Activated CD8-positive, alpha-beta T cell treated with anti-CD3 and anti-CD28 coated beads for 36 hours (primary cell): Measurements from ENCODE around the gene ALDH1A3. TPM values are rescaled to one million over a fixed set of nuclear protein-coding genes. Genes with fewer than 3 reads are reported as not detected.

ENCODE experiments used
- ATAC-seq: fragments of 200-7000 bp; cut with Tn5 transposase; one replicate; pipeline ENCODE4 v1.10.0; 2021; ENCODE audit warnings: mild to moderate bottlenecking, moderate library complexity
- CTCF ChIA-PET: fragments of 350-600 bp; sonication (Branson Sonifier 250); formaldehyde crosslinking; loops from one replicate; lab custom pipeline; 2021; ENCODE audit warnings: antibody characterized with exemption; lab: Charles Lee
- POLR2A ChIA-PET: fragments of 350-600 bp; sonication (Branson Sonifier 250); formaldehyde crosslinking; loops from one replicate; lab custom pipeline; 2021; ENCODE audit warnings: antibody characterized with exemption; lab: Charles Lee
- DNase-seq: peaks from one replicate; pipeline ENCODE4 v3.0.0-alpha.2; 2020
- H3K27ac Mint-ChIP-seq: one replicate; pipeline ENCODE4 v1.8.0; 2021; ENCODE audit warnings: mild to moderate bottlenecking, mixed read lengths
- H3K27me3 Mint-ChIP-seq: one replicate; pipeline ENCODE4 v1.8.0; 2021; ENCODE audit warnings: mixed read lengths
- H3K36me3 Mint-ChIP-seq: one replicate; pipeline ENCODE4 v1.8.0; 2021; ENCODE audit warnings: low read depth, mixed read lengths
- H3K4me1 Mint-ChIP-seq: one replicate; pipeline ENCODE4 v1.8.0; 2021; ENCODE audit warnings: low read depth, mixed read lengths
- H3K4me3 Mint-ChIP-seq: one replicate; pipeline ENCODE4 v1.8.0; 2021; ENCODE audit warnings: mild to moderate bottlenecking, moderate library complexity, mixed read lengths
- H3K9me3 Mint-ChIP-seq: one replicate; pipeline ENCODE4 v1.8.0; 2021; ENCODE audit warnings: mixed read lengths
- CTCF ChIP-seq: fragments of 200-600 bp; IDR thresholded peaks from one replicate; pipeline ENCODE4 v1.8.0; 2022; ENCODE audit warnings: antibody characterized with exemption, mild to moderate bottlenecking
- intact Hi-C: fragments of 100-400 bp; cut with micrococcal nuclease; formaldehyde crosslinking; loops from one replicate; pipeline ENCODE4 v1.10.0; 2022
- total RNA-seq, 2 experiments: library from RNA; stranded (reverse); gene quantifications; one replicate each; pipeline ENCODE4 v1.2.3, GENCODE V29; 2021

The ALDH1A3 gene
- total RNA-seq, 2 experiments from 2014 or later: not detected

DNA sequence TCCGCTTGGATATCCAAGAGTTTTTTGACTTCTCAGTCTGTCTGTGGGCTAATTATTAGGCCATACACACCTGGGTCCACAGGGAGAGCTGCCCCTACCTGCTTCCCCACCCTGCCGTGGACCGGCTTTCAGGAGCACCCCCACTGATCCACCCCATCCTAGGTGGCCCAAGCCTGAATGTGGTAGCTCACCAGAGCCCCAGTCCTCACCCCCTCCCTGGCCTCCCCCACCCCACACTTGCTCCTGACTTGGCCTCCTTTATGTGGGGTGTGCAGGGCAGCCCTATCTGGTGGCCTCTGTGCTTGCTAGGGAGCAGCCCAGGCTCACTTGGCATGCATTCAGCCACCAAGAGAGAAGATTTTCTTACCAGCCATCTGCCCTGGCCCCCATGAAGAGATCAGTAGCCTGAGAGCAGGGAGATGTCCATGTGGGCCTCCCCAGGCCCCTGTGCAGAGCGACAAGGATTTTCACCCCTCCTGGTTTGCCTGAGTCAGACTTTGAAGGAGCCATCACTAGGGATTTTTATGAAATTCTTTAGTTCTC is 50.7 kb downstream of the ALDH1A3 start:
- no peak for TF ChIP-seq CTCF
- Mint-ChIP-seq H3K4me3 (no peak overlapping the region), H3K4me1 (no peaks in the 10 kb centered on the region), H3K9me3 (no peaks in the 10 kb centered on the region), H3K27me3 (no peaks in the 10 kb centered on the region), H3K36me3 (no peaks in the 10 kb centered on the region), H3K27ac (no peak overlapping the region)
- ATAC-seq (no peak), DNase-seq (no peak)
- CTCF ChIA-PET: no interaction called here
- POLR2A ChIA-PET: interaction anchor here (1.5 kb wide), 1 partner anchor 52 kb away, joined by 3 read pairs; no protein-coding TSS in a partner anchor
- intact Hi-C loops: no loop called here

- DNase-seq (no peak), ATAC-seq (no peak)
- Mint-ChIP-seq H3K27ac (no peak overlapping the region), H3K36me3 (no peaks in the 10 kb centered on the region), H3K27me3 (no peaks in the 10 kb centered on the region), H3K4me3 (no peak overlapping the region), H3K4me1 (no peaks in the 10 kb centered on the region), H3K9me3 (no peaks in the 10 kb centered on the region)
- no peak for TF ChIP-seq CTCF
- ChIA-PET POLR2A (interaction anchor here (1.5 kb wide), 1 partner anchor 53 kb away, joined by 3 read pairs; no protein-coding TSS in a partner anchor), CTCF (interaction anchor here (0.6 kb wide), 1 partner anchor 34 kb away, joined by 3 read pairs; no protein-coding TSS in a partner anchor)
- intact Hi-C loops: no loop called here
Observed at GRCh38 chr15:100931143-100931890, 51.7 kb downstream of the ALDH1A3 start.

- CTCF ChIA-PET: no interaction called here
- Mint-ChIP-seq H3K27me3 (no peaks in the 10 kb centered on the region), H3K9me3 (no peaks in the 10 kb centered on the region), H3K4me1 (no peaks in the 10 kb centered on the region), H3K4me3 (no peak overlapping the region), H3K36me3 (no peaks in the 10 kb centered on the region), H3K27ac (no peak overlapping the region)
- POLR2A ChIA-PET: no interaction called here
- no peak for TF ChIP-seq CTCF
- DNase-seq (no peak), ATAC-seq (no peak)
- intact Hi-C loops: no loop called here
Observed at GRCh38 chr15:100932676-100933348, 53.2 kb downstream of the ALDH1A3 start.

DNA sequence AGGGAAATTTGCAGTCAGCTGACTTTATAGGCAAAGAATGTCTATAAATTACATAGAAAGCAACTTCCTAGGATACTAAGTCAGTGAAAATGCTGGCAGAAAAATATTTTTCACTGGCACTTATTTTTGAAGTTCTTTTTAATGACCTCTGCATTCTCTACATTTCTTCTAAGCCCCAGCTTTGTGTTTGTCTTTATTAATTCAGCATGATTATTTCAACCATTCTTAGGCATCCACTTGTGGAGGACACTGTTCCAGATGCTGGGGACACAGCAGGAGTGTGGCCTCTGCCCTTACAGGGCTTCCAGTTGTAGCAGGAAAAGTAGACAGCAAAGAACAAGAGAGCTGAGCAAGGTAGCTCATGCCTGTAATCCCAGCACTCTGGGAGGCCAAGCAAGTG is 54.5 kb downstream of the ALDH1A3 start:
- POLR2A ChIA-PET: no interaction called here
- no peak for ATAC-seq
- H3K9me3 Mint-ChIP-seq: no peaks in the 10 kb centered on the region

More for the DNA sequence above, 54.5 kb downstream of the ALDH1A3 start:
- H3K4me3 Mint-ChIP-seq: no peak overlapping the region
- DNase-seq: no peak
- no peaks in the 10 kb centered on the region for H3K4me1 Mint-ChIP-seq
- CTCF ChIA-PET: interaction anchor here (0.9 to 1.0 kb wide), 2 partner anchors 16 to 17 kb away, joined by 3 read pairs; no protein-coding TSS in a partner anchor
- no peak overlapping the region for H3K27ac Mint-ChIP-seq
- no peaks in the 10 kb centered on the region for H3K27me3 Mint-ChIP-seq
- TF ChIP-seq CTCF: no peak
- intact Hi-C loops: no loop called here
- no peaks in the 10 kb centered on the region for H3K36me3 Mint-ChIP-seq
